ENCODE results near the gene CD163.

- TF ChIP-seq, protein P1, sequence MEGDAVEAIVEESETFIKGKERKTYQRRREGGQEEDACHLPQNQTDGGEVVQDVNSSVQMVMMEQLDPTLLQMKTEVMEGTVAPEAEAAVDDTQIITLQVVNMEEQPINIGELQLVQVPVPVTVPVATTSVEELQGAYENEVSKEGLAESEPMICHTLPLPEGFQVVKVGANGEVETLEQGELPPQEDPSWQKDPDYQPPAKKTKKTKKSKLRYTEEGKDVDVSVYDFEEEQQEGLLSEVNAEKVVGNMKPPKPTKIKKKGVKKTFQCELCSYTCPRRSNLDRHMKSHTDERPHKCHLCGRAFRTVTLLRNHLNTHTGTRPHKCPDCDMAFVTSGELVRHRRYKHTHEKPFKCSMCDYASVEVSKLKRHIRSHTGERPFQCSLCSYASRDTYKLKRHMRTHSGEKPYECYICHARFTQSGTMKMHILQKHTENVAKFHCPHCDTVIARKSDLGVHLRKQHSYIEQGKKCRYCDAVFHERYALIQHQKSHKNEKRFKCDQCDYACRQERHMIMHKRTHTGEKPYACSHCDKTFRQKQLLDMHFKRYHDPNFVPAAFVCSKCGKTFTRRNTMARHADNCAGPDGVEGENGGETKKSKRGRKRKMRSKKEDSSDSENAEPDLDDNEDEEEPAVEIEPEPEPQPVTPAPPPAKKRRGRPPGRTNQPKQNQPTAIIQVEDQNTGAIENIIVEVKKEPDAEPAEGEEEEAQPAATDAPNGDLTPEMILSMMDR (IDR thresholded peaks at IDR 0.05; ENCODE audit: insufficient read depth, low read length, poor library complexity, severe bottlenecking): peak; percentile 79
- no peak for TF ChIP-seq EZH2phosphoT487 (conservative IDR thresholded peaks at IDR 0.05; ENCODE audit: low read length)
Measured at GRCh38 chr12:7460375-7461259, 43.0 kb downstream of the CD163 start.
